NB4 (cell line): ENCODE data around the gene ZNF362.

ENCODE experiments used
- DNase-seq: peaks from one replicate; pipeline ENCODE4 v3.0.0; 2010; ENCODE audit warnings: low read depth
- H3K4me3 ChIP-seq: one replicate; pipeline ENCODE4 v1.5.1; 2011; ENCODE audit warnings: mild to moderate bottlenecking, low read depth, low read length, moderate library complexity
- MAX ChIP-seq: IDR thresholded peaks from 2 replicates; pipeline ENCODE4 v1.6.1; 2011; ENCODE audit warnings: low read depth, low read length
- MYC ChIP-seq: IDR thresholded peaks from 2 replicates; pipeline ENCODE4 v1.6.1; 2011; ENCODE audit warnings: low read depth, low read length
- POLR2A ChIP-seq: IDR thresholded peaks from 2 replicates; pipeline ENCODE4 v1.6.1; 2011; ENCODE audit warnings: mild to moderate bottlenecking; ENCODE audit not compliant: insufficient read length; ENCODE audit errors: extremely low read depth
- TF ChIP-seq, protein P1 (sequence below): IDR thresholded peaks from one replicate; pipeline ENCODE4 v1.5.1; 2012; ENCODE audit warnings: low read depth, low read length

ZNF362 gene

DNA sequence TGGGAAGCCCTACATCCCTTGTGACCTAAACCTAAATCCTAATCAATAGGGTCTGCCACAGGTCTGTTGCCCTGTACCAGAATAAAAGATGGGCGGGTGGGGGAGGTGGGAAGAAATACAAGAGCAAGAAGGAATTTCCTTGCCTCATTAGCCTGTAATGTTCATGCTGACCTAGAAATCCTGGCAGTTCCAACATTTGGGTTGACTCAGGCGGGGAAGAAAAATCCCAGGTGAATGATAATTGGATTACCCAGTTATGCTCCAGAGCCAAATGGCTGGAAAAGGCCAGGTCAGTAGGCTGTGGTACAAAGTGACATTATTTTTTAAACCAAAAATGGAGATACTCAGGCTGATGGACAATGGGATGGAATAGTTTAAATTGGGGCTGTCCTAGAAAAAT is 91.9 kb downstream of the ZNF362 start:
- no peak for DNase-seq
- peak overlapping the region; percentile 88 for H3K4me3 ChIP-seq
- no peak for TF ChIP-seq MAX
- TF ChIP-seq MYC, result no peak
- TF ChIP-seq POLR2A, result no peak
- TF ChIP-seq, protein P1, sequence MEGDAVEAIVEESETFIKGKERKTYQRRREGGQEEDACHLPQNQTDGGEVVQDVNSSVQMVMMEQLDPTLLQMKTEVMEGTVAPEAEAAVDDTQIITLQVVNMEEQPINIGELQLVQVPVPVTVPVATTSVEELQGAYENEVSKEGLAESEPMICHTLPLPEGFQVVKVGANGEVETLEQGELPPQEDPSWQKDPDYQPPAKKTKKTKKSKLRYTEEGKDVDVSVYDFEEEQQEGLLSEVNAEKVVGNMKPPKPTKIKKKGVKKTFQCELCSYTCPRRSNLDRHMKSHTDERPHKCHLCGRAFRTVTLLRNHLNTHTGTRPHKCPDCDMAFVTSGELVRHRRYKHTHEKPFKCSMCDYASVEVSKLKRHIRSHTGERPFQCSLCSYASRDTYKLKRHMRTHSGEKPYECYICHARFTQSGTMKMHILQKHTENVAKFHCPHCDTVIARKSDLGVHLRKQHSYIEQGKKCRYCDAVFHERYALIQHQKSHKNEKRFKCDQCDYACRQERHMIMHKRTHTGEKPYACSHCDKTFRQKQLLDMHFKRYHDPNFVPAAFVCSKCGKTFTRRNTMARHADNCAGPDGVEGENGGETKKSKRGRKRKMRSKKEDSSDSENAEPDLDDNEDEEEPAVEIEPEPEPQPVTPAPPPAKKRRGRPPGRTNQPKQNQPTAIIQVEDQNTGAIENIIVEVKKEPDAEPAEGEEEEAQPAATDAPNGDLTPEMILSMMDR, result no peak

- TF ChIP-seq MAX, result no peak
- no peak for TF ChIP-seq POLR2A
- no peak for TF ChIP-seq MYC
- TF ChIP-seq, protein P1, result no peak
- no peak for DNase-seq
- H3K4me3 ChIP-seq, result peak overlapping the region; percentile 88
Measured at GRCh38 chr1:33348676-33349080, 92.4 kb downstream of the ZNF362 start.

- TF ChIP-seq, protein P1, result no peak
- no peak for TF ChIP-seq MAX
- TF ChIP-seq MYC, result no peak
- TF ChIP-seq POLR2A, result no peak
- peak; percentile 70 for DNase-seq
- H3K4me3 ChIP-seq, result peak overlapping the region; percentile 88
Measured at GRCh38 chr1:33349081-33349759, 92.9 kb downstream of the ZNF362 start.

GRCh38 chr1:33349778-33350610 is 93.7 kb downstream of the ZNF362 start:
- DNase-seq, result peak; percentile 91
- TF ChIP-seq, protein P1, result no peak
- TF ChIP-seq MYC, result 0 out of 2 replicates have a peak, but pooled peaks have one; percentile 7
- TF ChIP-seq POLR2A, result peak; percentile 74
- peak; percentile 76 for TF ChIP-seq MAX
- peak overlapping the region; percentile 55 for H3K4me3 ChIP-seq
